GM19099 (cell line): Measurements from ENCODE around the gene CABP2.

Experiments used
- POLR2A ChIP-seq: IDR thresholded peaks from 3 replicates; pipeline ENCODE4 v1.6.1; 2011; ENCODE audit warnings: low read depth; ENCODE audit not compliant: insufficient read length; ENCODE audit errors: extremely low read depth

Gene CABP2

DNA sequence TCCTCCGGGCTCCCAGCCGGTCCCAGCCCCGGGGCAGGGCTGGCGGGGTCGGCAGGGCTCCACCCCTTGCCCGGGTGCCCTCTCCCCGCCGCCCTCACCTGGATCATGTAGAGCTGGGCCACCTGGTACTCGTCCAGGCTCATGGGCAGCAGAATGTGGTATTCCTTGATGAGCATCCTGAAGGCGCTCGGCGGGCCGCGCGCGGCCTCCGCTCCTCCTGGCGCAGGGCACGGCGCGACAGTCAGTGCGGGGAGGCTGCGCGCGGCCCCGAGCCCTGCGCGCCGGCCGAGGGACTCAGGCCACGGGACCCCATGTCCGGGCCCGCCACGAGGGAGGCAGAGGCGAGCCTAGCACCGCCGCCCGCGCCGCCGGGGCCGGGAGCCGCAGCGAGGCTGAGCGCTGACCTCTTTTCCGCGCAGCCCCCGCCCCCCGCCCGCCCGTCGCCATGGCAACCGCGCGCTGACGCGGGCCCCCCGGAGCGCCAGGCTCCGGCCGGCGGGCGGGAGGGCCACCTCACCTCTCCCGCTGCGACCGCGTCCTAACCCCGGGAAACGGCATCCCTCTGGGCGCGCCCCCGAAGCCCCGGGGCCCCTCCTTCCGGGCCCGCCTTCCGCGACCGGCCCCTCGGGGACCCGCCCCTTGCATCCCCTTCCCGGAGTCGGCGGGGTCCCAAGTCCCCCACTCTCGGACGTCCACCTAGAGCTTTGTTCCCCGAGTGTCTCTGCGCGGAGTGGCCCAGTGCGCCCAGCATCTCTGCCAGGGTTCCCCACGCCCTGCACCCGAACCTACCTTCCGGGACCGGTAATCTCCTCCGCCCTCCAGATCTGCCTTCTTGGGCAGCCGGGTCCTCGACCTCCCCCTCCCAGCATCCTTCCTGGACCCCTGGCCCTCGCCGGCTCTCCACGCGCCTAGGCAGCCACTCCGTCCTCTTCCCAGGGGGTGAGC lies 19.0 kb downstream of the CABP2 start:
- TF ChIP-seq POLR2A = no peak

GRCh38 chr11:67503119-67504004 lies 19.9 kb downstream of the CABP2 start:
- no peak for TF ChIP-seq POLR2A

DNA sequence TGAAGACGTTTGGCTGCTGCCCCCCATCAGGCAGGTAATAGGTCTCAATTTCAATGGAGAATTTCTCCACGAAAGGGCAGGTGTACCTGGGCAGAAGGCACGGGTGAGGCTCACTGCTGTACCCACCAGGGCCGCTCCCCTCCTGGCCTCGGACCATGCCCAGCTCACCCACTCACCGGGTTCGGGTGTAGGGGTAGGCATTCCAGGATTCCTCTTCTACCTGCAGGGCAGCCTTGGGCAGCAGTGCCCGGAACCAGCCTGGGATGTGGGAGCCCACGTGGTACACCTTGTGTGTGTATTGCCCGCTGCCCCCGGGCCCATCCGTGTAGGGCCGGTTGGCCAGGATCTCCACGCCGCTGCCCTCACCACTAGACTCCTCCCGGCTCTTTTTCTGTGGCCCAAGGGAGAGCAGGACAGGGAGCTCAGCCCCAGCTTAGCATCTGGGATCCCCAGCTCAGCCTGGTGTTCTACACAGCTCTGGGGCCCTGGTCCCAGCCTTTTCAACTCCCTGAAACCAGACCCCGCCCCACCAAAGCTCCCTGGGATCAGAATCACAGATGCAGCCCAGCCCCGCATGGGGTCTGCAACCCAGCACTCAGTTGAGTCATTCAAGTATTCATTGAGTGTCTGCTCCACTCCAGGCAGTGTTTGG lies 20.8 kb downstream of the CABP2 start:
- TF ChIP-seq POLR2A = no peak

GRCh38 chr11:67501854-67502253 lies 21.4 kb downstream of the CABP2 start:
- no peak for TF ChIP-seq POLR2A

DNA sequence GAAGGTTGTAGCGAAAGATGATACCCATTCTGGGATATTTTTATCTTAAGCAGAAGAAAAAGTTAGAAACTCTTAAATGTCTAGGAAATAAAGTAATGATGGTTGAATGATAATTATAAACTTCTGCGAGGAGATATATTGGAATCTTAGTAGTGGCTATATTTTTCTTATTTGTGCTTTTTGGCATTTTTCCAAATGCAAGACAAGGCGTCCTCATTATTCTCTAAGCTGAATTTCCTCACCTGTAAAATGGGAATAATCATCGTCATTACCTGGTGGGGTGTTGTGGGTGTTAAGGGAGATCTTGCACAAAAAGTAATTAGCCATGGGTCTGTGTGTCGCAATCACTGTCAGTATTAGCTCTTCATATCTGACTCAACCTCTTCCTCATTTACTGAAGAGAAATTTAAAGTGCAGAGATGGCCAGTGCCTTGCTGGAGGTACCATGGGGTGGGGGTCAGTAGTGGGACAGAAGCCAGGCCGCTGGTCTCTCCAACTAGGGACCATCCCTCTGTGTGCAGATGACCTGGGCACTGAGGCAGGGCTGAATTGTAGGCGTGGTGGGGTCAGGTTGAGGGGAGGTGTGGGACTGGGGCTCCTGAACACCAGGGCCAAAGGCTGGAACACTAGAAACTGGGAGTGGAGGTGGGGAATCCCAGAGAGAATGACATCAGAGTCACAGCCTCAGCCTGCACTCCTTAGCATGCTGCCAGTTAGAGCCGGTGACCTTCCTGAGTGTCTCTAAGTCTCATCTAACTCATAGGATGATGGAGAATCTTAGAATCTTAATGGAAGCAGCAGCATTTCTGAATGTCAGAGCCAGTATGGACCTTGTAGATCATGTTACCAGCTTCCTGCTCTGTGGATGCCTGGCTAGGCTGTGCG lies 22.2 kb downstream of the CABP2 start:
- no peak for TF ChIP-seq POLR2A

- no peak for TF ChIP-seq POLR2A
Observed at GRCh38 chr11:67500484-67500821, 22.8 kb downstream of the CABP2 start.

DNA sequence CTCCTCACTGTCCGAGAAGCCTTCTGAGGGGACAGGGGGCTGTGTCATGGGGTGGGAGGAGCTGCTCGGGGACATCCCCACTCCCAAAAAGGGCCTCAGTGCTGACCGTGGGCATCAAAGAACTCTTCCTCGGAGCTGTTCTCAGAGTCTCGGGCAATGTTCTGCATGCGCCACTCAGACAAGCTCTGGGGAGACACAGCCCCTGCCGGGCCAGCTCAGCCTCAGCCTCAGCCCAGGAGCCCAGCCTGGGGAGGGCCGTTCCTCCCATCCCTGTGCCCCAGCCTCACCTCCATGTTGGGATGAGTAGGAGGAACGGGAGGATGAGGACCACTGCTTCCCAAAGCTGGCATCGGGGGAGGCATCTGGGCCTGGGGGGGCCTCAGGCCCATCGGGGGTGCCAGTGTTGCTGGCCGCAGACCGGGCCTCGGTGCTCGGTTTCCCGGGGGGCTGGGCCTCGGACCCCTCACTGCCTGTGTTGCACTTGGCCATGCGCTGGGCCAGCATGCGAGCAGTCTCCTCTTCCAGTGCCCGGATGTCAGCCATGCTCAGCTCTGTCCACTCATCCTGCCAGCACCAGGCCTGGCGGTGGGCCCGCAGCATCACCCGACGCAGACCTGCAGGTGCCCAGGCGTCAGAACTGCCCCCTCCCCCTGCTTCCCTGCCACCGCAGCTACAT lies 23.3 kb downstream of the CABP2 start:
- no peak for TF ChIP-seq POLR2A

- no peak for TF ChIP-seq POLR2A
Observed at GRCh38 chr11:67498544-67498972, 24.7 kb downstream of the CABP2 start.

- no peak for TF ChIP-seq POLR2A
Observed at GRCh38 chr11:67497656-67498291, 25.5 kb downstream of the CABP2 start.

DNA sequence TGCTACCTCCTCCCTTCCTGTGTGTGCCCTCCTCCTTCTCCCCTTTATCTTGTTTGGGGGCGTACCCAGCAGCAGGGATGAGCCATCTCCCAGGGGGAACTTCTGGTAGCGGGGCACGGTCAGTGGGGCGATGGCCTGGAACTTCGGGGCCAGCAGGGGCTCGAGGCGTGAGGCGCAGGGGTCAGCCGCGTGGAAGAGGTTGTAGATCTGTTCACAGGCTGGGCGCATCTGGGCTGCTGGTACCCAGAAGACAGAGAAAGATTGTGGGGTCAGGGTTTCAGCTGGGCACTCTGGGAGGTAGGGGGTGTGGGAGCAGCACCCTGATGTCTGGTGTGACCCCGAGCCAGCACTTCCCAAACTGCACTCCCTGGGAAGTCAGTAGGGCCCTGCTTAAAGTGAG lies 27.1 kb downstream of the CABP2 start:
- TF ChIP-seq POLR2A = no peak

GRCh38 chr11:67495234-67496005 lies 27.8 kb downstream of the CABP2 start:
- no peak for TF ChIP-seq POLR2A

- no peak for TF ChIP-seq POLR2A
Observed at GRCh38 chr11:67494371-67495233, 28.6 kb downstream of the CABP2 start.
